K562 (cell line): ENCODE results near the gene POLG.

Source experiments
- CTCF ChIP-seq, 3 experiments: IDR thresholded peaks in 2 of 3; conservative IDR thresholded peaks in 1 of 3; 2 replicates each; pipeline ENCODE4 v1.5.1; 2011 to 2012; ENCODE audit warnings: low read length in 3 of 3, mild to moderate bottlenecking in 3 of 3, control low read depth in 2 of 3, improper control_type of control experiment in 1 of 3, inconsistent platforms in 1 of 3, low read depth in 1 of 3, mixed read lengths in 1 of 3, moderate library complexity in 1 of 3; ENCODE audit not compliant: insufficient read depth in 2 of 3
- PHB ChIP-seq: fragments of 250-450 bp; sonication (Bioruptor Pico); IDR thresholded peaks from 2 replicates; pipeline ENCODE4 v1.5.0; 2021
- POLR2AphosphoS5 ChIP-seq: IDR thresholded peaks from 2 replicates; pipeline ENCODE4 v1.6.1; 2011; ENCODE audit warnings: mild to moderate bottlenecking, low read depth, low read length, moderate library complexity; ENCODE audit not compliant: control insufficient read depth, insufficient read depth
- SAP30 ChIP-seq: fragments of 200-600 bp; sonication (generic); IDR thresholded peaks from 2 replicates; pipeline ENCODE4 v1.6.1; 2012; ENCODE audit warnings: borderline replicate concordance, low read depth, mild to moderate bottlenecking, moderate library complexity, low read length, control low read depth, inconsistent platforms; ENCODE audit not compliant: insufficient read depth, poor library complexity, severe bottlenecking
- SRSF9 ChIP-seq: fragments of 200-400 bp; formaldehyde crosslinking; IDR thresholded peaks from 2 replicates; pipeline ENCODE4 v1.6.1; 2017; ENCODE audit warnings: low read depth, low read length, borderline replicate concordance
- ZNF316 ChIP-seq: fragments of 450-650 bp; IDR thresholded peaks from 2 replicates; pipeline ENCODE4 v1.6.1; 2016
- ZNF551 ChIP-seq: fragments of 250-450 bp; sonication (Bioruptor Pico); IDR thresholded peaks from 2 replicates; pipeline ENCODE4 v1.5.0; 2021; ENCODE audit warnings: mild to moderate bottlenecking, moderate library complexity

- peak; percentile 36 to 59 (median 48) for TF ChIP-seq CTCF (IDR thresholded peaks at IDR 0.05 in 2 of 3, conservative IDR thresholded peaks at IDR 0.05 in 1 of 3; ENCODE audit: insufficient read depth in 2 of 3, low read depth in 1 of 3, low read length in 3 of 3)
- no peak for TF ChIP-seq ZNF316
- no peak for TF ChIP-seq SRSF9
- no peak for TF ChIP-seq PHB (CRISPR knock-in tag)
- TF ChIP-seq ZNF551 (CRISPR knock-in tag), result no peak
- TF ChIP-seq SAP30, result no peak
- TF ChIP-seq POLR2AphosphoS5, result no peak
These were observed 22.1 kb upstream of the POLG start for GRCh38 chr15:89356634-89357298.
